Measurements from ENCODE around the gene WDHD1. TPM values are rescaled to one million over a fixed set of nuclear protein-coding genes. Genes with fewer than 3 reads are reported as not detected.
A peak's percentile ranks its signal among the peaks of the same experiment; 100 is the strongest.

WDHD1 gene
- total and polyA plus RNA-seq, 2 of the 4 experiments (the other 2 are of a cell fraction) = 4.4 to 13.1 TPM

DNA sequence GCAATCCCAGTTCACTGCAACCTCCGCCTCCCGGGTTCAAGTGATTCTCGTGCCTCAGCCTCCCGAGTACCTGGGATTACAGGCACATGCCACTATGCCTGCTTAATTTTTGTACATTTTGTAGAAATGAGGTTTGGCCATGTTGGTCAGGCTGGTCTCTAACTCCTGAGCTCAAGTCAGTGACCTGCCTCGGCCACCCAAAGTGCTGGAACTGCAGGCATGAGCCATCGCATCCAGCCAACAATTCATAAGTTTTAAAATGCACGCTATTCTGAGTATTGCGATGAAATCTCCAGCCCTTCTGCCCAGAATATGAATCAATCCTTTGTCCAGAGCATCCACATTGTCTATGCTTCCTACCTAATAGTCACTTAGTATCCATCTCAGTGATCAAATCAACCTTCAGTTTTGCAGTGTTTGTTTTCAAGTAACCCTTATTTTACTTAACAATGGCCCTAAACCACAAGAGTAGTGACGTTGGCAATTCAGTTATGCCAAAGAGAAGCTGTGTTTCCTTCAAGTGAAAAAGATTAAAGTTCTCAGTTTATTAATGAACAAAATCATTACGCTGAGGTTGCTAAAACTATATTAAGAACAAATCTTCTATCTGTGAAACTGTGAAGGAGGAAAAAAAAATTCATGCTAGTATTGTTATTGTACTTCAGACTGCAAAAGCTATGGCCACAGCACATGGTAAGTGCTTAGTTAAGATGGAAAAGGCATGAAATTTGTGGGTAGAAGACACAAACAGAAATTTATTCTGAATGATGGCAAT lies 135.2 kb downstream of the WDHD1 start:
- no peak overlapping the region for H3K4me3 ChIP-seq (ENCODE audit: insufficient read depth, low read depth, low read length)
- no peak overlapping the region for H2AK5ac ChIP-seq (ENCODE audit: low read depth, low read length)
- intact Hi-C loops (cut with micrococcal nuclease) (no loop called here), dilution Hi-C loops (cut with HindIII; ENCODE audit: low sequenced_read_pairs, unreplicated experiment) (no loop called here), in situ Hi-C loops (cut with MboI; ENCODE audit: low sequenced_read_pairs) (no loop called here)
- no peaks in the 10 kb centered on the region for H3K27me3 ChIP-seq (ENCODE audit: control insufficient read depth, insufficient read depth, low read length)
- no peak overlapping the region for H3K27ac ChIP-seq (ENCODE audit: insufficient read depth, low read length)
- H3K18ac ChIP-seq (ENCODE audit: low read depth, low read length) = no peak overlapping the region
- 95% methylated on average over 4 of the region's 10 CpGs; no CpG with 5 or more reads in 1 of the 2 experiments for WGBS, 2 experiments (ENCODE audit: extremely low coverage in 2 of 2, insufficient read length in 1 of 2)
- H3K4me1 ChIP-seq (ENCODE audit: control insufficient read depth, insufficient read depth, low read length) = no peaks in the 10 kb centered on the region
- H2BK15ac ChIP-seq (ENCODE audit: low read depth, low read length) = no peak overlapping the region
- POLR2A ChIA-PET (ENCODE audit: unreplicated experiment) = no interaction called here
- H4K20me1 ChIP-seq (ENCODE audit: insufficient read depth, low read length) = no peaks in the 10 kb centered on the region
- H3K4me2 ChIP-seq (ENCODE audit: low read depth, low read length) = no peak overlapping the region
- H2AK9ac ChIP-seq (replicated peaks; ENCODE audit: low read depth, low read length, poor library complexity) = no peak overlapping the region
- TF ChIP-seq CEBPB (IDR thresholded peaks at IDR 0.05; ENCODE audit: low read depth, low read length) (no peak), FOS (IDR thresholded peaks at IDR 0.05; ENCODE audit: low read depth, low read length) (no peak), MAFK (IDR thresholded peaks at IDR 0.05; ENCODE audit: low read depth, low read length) (peak; percentile 47; the same call in 1 of the 2 replicates), RAD21 (IDR thresholded peaks at IDR 0.05; ENCODE audit: low read length) (no peak)
- TF ChIP-seq, protein P1, sequence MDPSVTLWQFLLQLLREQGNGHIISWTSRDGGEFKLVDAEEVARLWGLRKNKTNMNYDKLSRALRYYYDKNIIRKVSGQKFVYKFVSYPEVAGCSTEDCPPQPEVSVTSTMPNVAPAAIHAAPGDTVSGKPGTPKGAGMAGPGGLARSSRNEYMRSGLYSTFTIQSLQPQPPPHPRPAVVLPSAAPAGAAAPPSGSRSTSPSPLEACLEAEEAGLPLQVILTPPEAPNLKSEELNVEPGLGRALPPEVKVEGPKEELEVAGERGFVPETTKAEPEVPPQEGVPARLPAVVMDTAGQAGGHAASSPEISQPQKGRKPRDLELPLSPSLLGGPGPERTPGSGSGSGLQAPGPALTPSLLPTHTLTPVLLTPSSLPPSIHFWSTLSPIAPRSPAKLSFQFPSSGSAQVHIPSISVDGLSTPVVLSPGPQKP (IDR thresholded peaks at IDR 0.05; ENCODE audit: borderline replicate concordance, low read depth, low read length) = no peak
- no peak overlapping the region for H3K9ac ChIP-seq (ENCODE audit: low read depth, low read length)
- peaks cover 5% of the 10 kb centered on the region for H3K9me1 ChIP-seq (ENCODE audit: insufficient read depth, low read length)
- BruUV-seq (replicated peaks) = no TSS peak
- no peak overlapping the region for H3K14ac ChIP-seq (replicated peaks; ENCODE audit: low read depth, low read length)
- H3K56ac ChIP-seq (ENCODE audit: extremely low read depth, insufficient read depth, low read length) = no peak overlapping the region
- DNase-seq (no peak), ATAC-seq (ENCODE audit: low read depth) (no peak)
- H2BK5ac ChIP-seq (ENCODE audit: low read depth, low read length, poor library complexity, severe bottlenecking) = no peak overlapping the region
- no peak overlapping the region for H2BK20ac ChIP-seq (ENCODE audit: low read depth, low read length)
- H2BK120ac ChIP-seq (ENCODE audit: low read depth, low read length) = no peak overlapping the region
- H4K5ac ChIP-seq (ENCODE audit: low read depth, low read length) = no peak overlapping the region
- no peak overlapping the region for H2AFZ ChIP-seq (replicated peaks; ENCODE audit: low read length, poor library complexity)
- no peaks in the 10 kb centered on the region for H3K9me3 ChIP-seq (ENCODE audit: control insufficient read depth, insufficient read depth, low read length)
- no peak overlapping the region for H3K23ac ChIP-seq (ENCODE audit: low read depth, low read length)
- CTCF ChIA-PET = interaction anchor here (0.5 kb wide), 1 partner anchor 351 kb away, joined by 4 read pairs; no protein-coding TSS in a partner anchor
- no peak overlapping the region for H4K91ac ChIP-seq (ENCODE audit: insufficient read depth, low read depth, low read length)
- no peaks in the 10 kb centered on the region for H3K36me3 ChIP-seq (ENCODE audit: control insufficient read depth, insufficient read depth, low read length)
- no peak overlapping the region for H3K4ac ChIP-seq (ENCODE audit: low read depth, low read length)
- no peak overlapping the region for H4K8ac ChIP-seq (ENCODE audit: low read depth in 2 of 2, low read length in 2 of 2)
- H3K79me1 ChIP-seq (ENCODE audit: low read depth in 1 of 2, low read length in 2 of 2) = no peaks in the 10 kb centered on the region

Data from IMR-90 (cell line).